ENCODE measurements around the gene CCR1. TPM values are rescaled to one million over a fixed set of nuclear protein-coding genes. Genes with fewer than 3 reads are reported as not detected.

The CCR1 gene
- total RNA-seq, 1 experiment from 2014 or later, result 0.87 TPM

GRCh38 chr3:46242120-46242519 is 34.0 kb upstream of the CCR1 start, which contains the start of gene CCR3:
CCR3 (plus strand) TSS chr3:46242460; CDS start chr3:46265159, 22,699 bp downstream.
- no peaks in the 10 kb centered on the region for H3K4me1 Mint-ChIP-seq (ENCODE audit: low read depth, unreplicated experiment)
- CTCF ChIA-PET, result interaction anchor here (0.6 kb wide), 1 partner anchor 702 kb away, joined by 3 read pairs; no protein-coding TSS in a partner anchor
- BruUV-seq (replicated peaks), result no TSS peak
- peaks cover 73% of the 10 kb centered on the region for H3K27me3 Mint-ChIP-seq (ENCODE audit: unreplicated experiment)
- intact Hi-C loops (cut with micrococcal nuclease; ENCODE audit: unreplicated experiment), result no loop called here
- TF ChIP-seq CTCF (IDR thresholded peaks at IDR 0.05; ENCODE audit: unreplicated experiment), result no peak
- no peaks in the 10 kb centered on the region for H3K36me3 Mint-ChIP-seq (ENCODE audit: insufficient read depth, unreplicated experiment)
- no peak within 1 kb of the TSS for H3K4me3 Mint-ChIP-seq (ENCODE audit: low read depth, unreplicated experiment)
- no peak within 1 kb of the TSS for H3K27ac Mint-ChIP-seq (ENCODE audit: unreplicated experiment)
- no peaks in the 10 kb centered on the region for H3K9me3 Mint-ChIP-seq (ENCODE audit: low read depth, unreplicated experiment)
- no peak for DNase-seq

GRCh38 chr3:46239952-46240351 is 31.8 kb upstream of the CCR1 start:
- H3K9me3 Mint-ChIP-seq (ENCODE audit: low read depth, unreplicated experiment), result no peaks in the 10 kb centered on the region
- DNase-seq, result no peak
- no peak overlapping the region for H3K27ac Mint-ChIP-seq (ENCODE audit: unreplicated experiment)
- no TSS peak for BruUV-seq (replicated peaks)
- H3K4me1 Mint-ChIP-seq (ENCODE audit: low read depth, unreplicated experiment), result no peaks in the 10 kb centered on the region
- no peak for TF ChIP-seq CTCF (IDR thresholded peaks at IDR 0.05; ENCODE audit: unreplicated experiment)
- intact Hi-C loops (cut with micrococcal nuclease; ENCODE audit: unreplicated experiment), result no loop called here
- CTCF ChIA-PET, result no interaction called here
- no peaks in the 10 kb centered on the region for H3K36me3 Mint-ChIP-seq (ENCODE audit: insufficient read depth, unreplicated experiment)
- no peak overlapping the region for H3K4me3 Mint-ChIP-seq (ENCODE audit: low read depth, unreplicated experiment)
- H3K27me3 Mint-ChIP-seq (ENCODE audit: unreplicated experiment), result peaks cover 94% of the 10 kb centered on the region

- Mint-ChIP-seq H3K9me3 (ENCODE audit: low read depth, unreplicated experiment) (no peaks in the 10 kb centered on the region), H3K4me1 (ENCODE audit: low read depth, unreplicated experiment) (no peaks in the 10 kb centered on the region), H3K27ac (ENCODE audit: unreplicated experiment) (no peak overlapping the region), H3K36me3 (ENCODE audit: insufficient read depth, unreplicated experiment) (no peaks in the 10 kb centered on the region), H3K4me3 (ENCODE audit: low read depth, unreplicated experiment) (no peak overlapping the region), H3K27me3 (ENCODE audit: unreplicated experiment) (peaks cover 99% of the 10 kb centered on the region)
- CTCF ChIA-PET, result no interaction called here
- DNase-seq, result no peak
- intact Hi-C loops (cut with micrococcal nuclease; ENCODE audit: unreplicated experiment), result no loop called here
- BruUV-seq (replicated peaks), result no TSS peak
- TF ChIP-seq CTCF (IDR thresholded peaks at IDR 0.05; ENCODE audit: unreplicated experiment), result no peak
These were observed 31.3 kb upstream of the CCR1 start for GRCh38 chr3:46239301-46239938.

GRCh38 chr3:46238386-46238785 is 30.3 kb upstream of the CCR1 start:
- no peaks in the 10 kb centered on the region for H3K4me1 Mint-ChIP-seq (ENCODE audit: low read depth, unreplicated experiment)
- H3K27ac Mint-ChIP-seq (ENCODE audit: unreplicated experiment), result no peak overlapping the region
- DNase-seq, result no peak
- no peak for TF ChIP-seq CTCF (IDR thresholded peaks at IDR 0.05; ENCODE audit: unreplicated experiment)
- peaks cover 99% of the 10 kb centered on the region for H3K27me3 Mint-ChIP-seq (ENCODE audit: unreplicated experiment)
- intact Hi-C loops (cut with micrococcal nuclease; ENCODE audit: unreplicated experiment), result no loop called here
- CTCF ChIA-PET, result no interaction called here
- H3K4me3 Mint-ChIP-seq (ENCODE audit: low read depth, unreplicated experiment), result no peak overlapping the region
- BruUV-seq (replicated peaks), result no TSS peak
- H3K36me3 Mint-ChIP-seq (ENCODE audit: insufficient read depth, unreplicated experiment), result no peaks in the 10 kb centered on the region
- no peaks in the 10 kb centered on the region for H3K9me3 Mint-ChIP-seq (ENCODE audit: low read depth, unreplicated experiment)
